ENCODE data around the gene KDM3B.
A peak's percentile ranks its signal among the peaks of the same experiment; 100 is the strongest.

Gene KDM3B

DNA sequence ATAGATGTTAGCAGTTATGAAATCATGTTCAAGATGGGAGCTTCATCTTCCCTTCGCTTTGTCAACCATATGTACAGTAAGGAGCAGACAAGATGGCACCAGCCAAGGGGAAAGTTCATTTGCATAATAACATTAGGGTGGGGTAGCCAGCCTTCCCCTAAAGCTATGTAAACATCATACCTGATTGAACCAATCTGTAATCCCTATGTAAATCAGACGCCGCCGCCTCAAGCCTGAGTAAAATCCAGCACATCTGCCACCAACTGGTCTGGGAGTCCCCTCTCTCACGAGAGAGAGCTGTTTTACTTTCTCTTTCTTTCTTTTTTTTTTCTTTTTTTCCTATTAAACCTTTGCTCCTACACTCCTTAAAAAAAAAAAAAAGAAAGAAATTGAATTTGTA is 55.5 kb downstream of the KDM3B start:
- DNase-seq (ENCODE audit: low spot score) = no peak

DNA sequence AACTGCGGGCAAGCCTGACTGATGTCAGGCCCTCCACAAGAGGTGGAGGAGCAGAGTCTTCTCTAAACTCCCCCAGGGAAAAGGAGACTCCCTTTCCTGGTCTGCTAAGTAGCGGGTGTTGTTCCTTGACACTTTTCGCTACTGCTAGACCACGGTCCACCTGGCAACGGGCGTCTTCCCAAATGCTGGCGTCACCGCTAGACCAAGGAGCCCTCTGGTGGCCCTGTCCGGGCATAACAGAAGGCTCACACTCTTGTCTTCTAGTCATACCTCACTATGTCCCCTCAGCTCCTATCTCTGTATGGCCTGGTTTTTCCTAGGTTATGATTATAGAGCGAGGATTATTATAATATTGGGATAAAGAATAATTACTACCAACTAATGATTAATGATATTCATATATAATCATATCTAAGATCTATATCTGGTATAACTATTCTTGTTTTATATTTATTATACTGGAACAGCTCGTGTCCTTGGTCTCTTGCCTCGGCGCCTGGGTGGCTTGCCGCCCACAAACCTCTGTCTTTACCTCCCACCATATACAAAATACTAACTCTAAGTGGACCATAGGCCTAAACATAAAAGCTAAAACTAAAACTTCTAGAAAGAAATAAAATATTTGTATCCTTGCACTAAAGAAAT is 58.6 kb downstream of the KDM3B start:
- peak; percentile 63 for DNase-seq (ENCODE audit: low spot score)

DNA sequence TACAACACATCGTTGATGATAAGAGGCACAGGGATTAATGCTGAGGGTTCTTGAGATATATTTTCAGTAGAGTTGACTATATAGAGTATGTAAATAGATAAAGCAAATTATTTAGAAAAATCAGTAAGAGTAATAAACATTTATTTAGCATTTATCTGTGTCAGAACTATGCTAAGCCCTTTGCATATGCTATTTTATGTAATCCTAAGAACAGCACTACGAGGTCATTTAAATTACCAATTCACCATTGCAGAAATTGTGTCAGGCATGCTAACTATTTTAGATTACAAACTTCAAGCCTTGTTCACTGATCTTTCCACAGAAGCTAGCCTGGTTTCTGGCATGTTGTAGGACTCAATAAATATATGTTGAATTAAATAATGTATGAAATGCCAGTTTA is 66.0 kb downstream of the KDM3B start:
- DNase-seq (ENCODE audit: low spot score) = no peak

DNA sequence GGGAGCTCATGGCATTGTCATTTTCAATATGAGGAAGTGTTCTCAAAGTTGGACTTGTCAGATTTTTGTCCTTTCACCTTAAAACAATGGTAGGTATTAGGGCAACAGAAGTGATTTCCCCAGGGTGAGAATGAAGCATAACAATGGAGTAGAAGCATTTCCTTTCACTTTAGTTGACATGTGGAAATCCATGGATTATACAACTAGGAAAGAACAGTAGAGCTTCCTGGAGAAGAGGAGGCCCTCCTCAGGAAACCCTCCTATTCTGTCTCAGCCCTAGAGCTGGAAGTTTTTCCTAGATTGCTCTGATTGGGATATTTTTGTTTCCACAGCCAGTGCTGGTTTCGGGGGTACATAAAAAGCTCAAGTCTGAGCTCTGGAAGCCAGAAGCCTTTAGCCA is 72.6 kb downstream of the KDM3B start:
- no peak for DNase-seq (ENCODE audit: low spot score)

DNA sequence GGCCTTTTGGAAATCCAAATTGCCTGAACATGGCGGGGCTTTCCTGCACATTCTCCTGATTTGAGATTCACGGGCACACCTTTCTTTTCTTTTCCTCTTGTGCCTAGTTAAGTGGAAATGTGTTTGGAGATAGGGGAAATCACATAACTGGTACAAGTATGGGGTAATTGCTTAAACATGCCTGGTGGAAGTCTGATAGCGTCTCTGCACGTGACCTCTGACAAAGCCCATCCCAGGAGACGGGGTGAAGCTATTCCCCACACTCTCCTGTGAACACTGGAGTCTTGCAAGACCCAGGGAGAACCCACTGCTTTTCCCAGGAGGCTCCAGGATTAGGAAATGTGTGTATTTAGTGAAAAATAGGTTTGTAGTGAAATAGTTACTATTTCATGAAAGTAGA is 83.5 kb downstream of the KDM3B start:
- DNase-seq (ENCODE audit: low spot score) = no peak

DNA sequence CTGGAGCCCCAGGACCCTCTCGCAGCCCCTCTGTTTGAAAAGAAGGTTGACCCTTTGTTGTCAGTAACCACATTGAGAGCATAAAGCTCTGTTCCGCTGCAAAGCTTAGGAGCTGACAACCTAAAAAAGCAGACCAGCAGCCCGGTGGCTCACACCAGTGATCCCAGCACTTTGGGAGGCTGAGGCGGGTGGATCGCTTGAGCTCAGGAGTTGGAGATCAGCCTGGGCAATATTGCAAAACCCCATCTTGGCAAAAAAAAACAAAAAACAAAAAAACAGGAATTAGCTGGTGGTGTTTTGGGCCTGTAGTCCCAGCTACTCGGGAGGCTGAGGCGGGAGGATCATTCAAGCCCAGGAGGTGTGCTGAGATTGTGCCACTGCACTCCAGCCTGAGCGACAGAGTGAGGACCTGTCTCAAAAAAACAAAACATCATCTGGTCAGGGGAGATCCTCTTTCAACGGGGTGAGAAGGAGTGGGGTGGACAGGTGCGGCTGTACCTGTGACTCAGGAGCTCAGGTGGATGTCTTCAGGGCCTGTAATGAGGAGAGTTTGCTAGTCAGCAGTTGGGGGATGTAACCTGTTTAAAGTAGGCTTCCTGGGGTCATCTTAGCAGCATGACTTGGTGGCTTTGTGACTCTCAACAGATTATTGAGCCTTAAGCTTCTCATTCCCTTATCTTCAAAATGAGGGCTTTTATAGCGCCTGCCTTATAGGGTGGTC is 85.7 kb downstream of the KDM3B start:
- DNase-seq (ENCODE audit: low spot score) = no peak

DNA sequence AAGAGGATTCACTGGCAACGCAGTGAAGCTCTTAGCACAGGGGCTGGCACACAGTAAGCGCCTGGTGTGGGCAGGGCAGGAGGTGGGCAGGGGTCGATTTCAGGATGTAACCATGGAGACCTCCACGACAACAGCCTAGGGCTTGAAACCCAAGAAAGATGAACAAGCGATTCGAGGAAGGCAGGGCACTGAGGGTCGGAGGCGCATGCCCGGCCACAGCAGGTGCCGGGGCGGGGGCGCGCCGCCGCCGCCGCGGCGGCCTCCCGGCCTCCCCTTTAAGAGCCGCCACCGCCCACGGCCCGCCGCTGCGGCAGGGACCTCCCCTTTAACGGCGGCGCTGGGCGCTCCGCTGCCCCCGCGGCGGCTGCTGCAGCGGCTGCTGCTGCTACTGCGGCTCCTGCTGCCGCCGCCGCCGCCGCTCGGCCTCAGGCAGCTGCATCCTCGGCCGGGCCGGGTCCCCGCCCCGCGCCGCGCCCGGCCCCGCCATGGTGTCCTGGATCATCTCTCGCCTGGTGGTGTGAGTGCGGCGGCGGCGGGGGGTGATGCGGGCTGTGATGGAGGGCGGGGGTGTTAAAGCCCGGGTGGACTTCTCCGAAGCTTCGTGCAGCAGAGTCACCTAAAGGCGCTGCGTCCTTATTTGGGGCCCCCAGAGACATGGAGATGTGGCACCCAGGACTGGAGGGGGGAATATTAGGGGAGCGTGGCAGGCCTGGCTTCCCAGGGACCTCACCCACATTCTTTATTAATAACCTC is 86.4 kb downstream of the KDM3B start, which contains the start of gene REEP2:
Gene REEP2 (plus strand): TSS at position 334 of the 753 bp plus-strand sequence. CDS start 152 bp downstream, at position 486.
- no peak for DNase-seq (ENCODE audit: low spot score)

DNA sequence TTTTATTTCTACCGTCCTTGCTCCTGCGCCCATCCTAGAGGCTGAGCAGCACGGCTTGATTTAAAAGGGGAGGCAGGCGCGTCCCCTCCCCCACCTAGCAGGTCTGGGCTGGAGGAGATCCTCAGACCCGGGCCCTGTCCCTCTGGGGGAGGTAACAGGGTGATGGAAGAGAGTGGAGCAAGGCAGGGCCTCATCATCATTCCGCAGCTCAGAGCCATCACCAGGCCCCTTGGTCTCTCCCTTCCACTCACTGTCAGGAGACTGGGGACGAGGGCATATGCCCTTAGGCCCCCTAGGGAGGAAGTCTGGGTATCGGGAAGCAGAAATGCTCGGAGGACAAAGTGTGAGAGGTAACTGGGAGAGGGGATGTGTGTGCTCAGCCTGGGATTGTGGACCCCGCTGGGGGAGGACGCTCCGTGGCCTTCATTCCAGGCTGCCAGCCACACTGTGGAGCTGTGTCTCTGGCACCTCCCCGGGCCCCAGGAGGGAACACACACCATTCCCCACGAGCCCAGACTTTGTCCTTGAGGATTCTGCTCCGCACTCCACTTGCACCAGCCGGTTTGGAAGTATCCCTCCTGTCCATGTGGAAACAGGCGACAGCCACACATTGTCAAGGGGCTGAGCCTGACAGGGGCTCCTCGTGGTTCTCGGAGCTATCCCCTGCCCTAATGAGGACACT is 87.1 kb downstream of the KDM3B start:
- DNase-seq (ENCODE audit: low spot score) = no peak

DNA sequence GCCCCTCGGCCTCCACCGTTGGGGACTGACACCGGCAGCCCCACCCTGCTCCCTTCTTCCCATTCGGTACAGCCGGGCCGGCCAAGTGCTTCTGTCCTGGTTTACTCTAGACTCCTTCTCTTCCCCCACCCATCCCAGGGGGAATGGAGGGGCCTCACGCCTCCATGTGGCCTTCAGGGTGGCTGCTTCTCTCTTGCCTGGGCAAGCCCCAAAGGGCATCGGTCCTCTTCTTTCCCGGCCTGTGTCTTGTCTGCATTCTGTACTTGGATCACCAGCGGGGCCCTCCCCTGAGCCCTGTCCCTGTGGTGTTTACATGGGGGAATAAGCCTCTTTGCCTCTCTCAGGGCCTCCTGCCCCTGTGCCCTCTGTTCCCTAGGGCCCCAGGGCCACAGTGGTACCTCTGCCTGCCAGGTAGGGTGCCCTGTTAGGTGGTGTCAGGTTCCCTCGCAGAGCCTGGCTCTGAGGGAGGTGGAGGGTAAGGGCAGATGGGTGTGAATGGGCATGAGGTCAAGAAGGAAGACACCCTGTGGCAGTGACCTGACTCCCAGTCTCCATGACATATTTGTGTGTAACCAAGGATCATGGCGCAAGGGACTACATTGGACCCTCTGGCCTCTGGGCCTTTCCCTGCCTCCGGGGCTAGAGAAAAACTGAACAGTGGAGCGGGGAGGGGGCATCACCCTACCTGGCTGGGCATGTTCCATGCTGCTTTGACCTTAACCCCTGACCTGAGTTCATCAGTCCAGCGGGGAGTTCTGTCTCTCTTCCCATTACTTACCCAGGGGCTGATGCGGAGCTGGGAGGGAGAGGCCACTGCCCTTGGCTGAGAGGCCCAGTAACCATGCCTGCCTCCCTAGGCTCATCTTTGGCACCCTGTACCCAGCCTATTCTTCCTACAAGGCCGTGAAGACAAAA is 87.9 kb downstream of the KDM3B start:
- DNase-seq (ENCODE audit: low spot score) = no peak

DNA sequence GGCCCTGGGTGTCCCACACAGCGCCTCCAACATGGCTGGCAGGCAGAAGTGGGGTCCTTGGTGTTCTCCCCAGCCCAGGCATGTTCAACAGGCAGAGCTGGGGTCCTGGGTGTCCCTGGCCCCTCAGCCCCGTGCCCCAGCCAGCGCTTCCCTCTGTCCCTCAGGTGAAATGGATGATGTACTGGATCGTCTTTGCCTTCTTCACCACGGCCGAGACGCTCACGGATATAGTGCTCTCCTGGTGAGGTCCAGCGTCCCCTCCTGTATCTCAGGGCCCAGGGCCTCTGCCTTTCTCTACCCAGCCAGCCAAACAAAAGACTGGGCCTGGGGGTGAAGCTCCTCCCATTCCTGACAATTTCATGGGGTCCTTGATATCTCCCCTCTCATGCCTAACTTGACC is 88.7 kb downstream of the KDM3B start:
- no peak for DNase-seq (ENCODE audit: low spot score)

DNA sequence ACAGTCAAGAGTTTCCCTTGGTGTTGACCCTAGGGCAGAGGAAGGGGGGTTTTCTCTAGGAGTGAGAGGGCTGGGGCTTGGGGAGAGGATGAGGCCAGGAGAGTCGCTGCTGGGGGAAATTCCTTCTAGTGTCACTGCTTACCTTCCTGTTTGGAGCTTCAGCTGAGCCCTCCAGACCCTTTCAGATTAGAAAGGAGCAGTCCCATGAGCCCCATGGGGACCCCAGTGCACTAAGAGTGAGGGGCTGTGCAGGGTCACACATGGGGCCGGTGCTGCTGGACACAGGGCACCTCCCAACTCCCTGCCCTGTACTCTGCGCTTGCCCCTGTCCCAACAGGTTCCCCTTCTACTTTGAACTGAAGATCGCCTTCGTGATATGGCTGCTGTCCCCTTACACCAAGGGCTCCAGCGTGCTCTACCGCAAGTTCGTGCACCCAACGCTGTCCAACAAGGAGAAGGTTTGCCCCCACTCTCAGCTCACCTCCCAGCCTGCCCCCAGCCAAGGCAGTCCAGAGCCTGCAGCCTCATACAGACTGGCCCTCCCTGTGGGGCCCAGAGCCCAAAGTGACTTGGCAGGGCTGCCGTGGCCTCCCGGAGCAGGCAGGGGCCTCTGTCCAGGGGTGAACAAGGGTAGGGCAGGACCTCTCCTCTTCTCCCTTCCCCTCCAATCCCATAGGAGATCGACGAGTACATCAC is 91.7 kb downstream of the KDM3B start:
- DNase-seq (ENCODE audit: low spot score) = no peak

DNA sequence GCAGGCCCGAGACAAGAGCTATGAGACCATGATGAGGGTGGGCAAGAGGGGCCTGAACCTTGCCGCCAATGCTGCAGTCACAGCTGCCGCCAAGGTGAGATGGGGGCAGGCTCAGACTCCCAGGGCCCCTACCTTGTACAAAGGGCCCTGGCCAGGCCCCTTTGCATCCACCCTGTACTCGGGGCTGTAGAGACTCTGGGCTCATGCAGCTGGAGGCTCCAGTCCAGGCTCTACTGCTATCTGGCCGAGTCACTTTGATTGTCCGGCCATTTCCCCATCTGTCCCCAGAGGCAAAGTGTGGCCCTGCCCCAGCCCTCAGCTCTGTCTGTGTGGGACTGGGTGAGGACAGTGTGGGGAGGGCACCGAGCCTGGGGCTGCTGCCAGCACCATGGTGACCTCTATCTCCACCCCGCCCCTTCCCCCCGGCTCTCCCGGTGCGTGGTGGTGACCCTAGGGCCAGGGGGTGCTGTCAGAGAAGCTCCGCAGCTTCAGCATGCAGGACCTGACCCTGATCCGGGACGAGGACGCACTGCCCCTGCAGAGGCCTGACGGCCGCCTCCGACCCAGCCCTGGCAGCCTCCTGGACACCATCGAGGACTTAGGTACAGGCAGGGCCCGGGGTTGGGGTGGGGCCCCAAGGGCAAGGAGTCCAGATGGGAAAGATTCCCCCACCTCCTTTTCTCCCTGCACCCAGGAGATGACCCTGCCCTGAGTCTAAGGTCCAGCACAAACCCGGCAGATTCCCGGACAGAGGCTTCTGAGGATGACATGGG is 92.5 kb downstream of the KDM3B start:
- DNase-seq (ENCODE audit: low spot score) = no peak

DNA sequence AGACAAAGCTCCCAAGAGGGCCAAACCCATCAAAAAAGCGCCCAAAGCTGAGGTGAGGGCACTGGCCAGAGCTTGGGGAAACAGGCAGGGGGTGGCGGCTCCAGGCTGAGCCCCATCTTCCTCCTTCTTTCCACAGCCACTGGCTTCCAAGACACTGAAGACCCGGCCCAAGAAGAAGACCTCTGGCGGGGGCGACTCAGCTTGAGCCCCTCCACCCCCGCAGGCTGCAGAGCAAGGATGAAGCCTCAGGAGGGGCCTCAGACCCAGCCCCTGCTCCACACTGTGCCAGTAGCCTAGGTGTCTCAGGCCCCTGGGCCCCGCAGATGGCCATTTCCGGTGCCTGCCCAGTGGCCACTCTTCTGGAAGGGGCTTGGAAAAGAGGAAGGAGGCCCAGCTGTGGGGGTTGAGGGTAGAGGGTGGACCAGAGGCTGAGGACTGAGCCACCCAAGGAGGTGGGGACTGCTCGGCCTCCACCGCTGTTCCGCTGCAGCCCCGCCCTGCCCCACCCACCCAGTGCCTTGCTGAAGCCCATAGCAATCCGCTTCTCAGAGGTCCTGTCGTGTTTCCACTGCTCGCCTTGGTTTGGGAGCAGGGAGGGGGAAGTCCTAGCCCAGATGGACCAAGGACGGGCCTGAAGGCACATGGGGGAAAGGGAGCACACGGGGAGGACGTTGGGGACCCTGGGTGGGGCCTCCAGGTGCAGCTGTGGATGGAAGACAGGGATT is 93.2 kb downstream of the KDM3B start:
- no peak for DNase-seq (ENCODE audit: low spot score)

DNA sequence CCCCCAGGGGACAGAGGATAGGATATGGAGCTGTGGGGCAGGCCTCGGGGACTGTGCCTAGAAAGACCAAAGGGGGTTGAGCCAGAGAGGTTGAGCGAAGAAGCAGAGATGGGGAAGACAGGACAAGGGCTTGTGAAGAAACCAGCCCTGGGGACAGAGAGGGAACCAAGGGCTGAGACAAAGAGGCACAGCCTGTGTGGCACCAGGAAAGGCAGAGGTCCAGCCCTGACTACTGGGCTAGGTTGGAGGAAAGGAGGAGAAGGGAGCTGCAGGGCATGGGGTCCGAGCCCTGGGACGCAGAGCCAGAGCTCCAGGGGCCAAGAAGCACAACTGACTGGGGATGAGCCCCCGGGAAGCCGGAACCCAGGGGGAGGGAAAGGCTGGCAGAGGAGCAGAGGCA is 95.6 kb downstream of the KDM3B start:
- DNase-seq (ENCODE audit: low spot score) = no peak

DNA sequence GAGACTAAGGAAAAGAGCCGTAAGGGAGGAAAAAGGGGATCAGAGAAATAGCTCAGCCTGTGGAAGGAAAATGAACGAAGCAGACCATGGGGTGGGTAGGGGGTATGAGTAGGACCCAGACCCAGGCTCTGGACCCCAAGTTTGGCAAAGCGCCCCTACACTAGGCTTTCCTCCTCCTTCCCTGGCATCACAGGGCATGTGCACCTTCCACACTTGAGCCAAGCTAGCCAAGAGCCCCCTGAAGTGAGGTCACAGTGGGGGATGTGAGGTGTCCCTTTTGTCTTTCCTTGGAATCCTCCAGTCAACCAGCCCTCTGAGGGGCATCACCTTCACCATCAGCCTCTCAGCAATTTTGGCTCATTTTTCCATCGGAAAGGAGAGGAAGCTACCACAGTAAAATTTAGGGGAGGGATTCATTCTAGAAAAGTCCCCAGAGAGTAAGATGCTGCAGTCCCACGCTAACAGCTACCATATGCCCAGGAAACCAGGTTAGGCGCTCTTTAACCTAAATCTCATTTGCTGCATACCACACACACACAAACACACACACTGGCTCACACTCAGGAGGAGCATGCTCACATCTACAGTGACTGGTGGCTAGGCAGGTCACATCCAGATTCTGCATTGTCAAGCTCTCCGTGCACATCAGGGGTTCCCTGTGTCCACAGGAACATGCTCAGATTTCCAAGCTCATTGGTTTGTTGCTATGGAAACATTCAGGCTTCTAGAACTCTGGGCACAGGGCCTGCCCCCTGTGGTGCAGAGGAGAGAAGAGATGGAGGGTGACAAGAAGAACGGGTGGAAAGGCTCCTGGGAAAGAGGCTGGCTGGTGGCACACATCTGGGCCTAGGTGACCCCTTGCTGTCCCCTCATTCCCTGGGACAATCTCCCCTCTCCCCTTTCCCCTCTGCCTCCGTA is 96.3 kb downstream of the KDM3B start:
- DNase-seq (ENCODE audit: low spot score) = no peak

DNA sequence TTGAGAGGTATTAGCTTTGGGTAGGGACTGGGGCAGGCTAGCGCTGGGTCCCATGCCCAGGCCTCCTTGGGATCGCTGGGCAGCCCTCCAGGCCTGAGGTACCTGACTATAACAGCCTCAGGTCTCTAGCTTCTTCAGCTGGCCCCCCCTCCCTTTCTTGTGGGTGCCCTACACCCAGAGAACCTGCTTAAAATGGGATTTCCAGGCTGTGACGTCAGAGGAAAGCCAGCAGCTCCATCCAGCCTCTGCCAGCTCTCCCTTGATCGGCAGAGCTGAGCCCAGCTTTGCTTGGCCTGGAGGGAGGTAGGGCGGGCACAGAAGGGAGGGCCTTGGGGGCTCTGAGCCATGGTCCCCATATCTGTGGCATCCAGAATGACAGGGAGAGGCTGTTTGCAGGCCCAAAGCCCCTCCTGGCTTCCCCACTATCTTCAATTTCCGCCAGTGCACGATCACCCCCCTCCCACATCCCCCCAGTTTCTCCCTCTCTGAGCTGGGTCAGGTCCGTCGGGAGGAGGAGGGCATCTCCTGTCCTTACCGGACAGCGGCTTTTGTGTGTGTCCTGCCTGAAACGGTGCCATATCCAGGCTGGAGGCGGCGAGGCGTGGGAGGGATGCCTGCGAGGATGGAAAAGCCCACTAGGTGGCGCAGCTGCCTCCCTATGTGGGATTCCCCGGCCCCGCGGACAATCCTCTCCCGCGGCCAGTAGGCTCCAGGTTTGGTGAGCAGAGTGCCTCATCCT is 97.2 kb downstream of the KDM3B start:
- DNase-seq (ENCODE audit: low spot score) = peak; percentile 82

DNA sequence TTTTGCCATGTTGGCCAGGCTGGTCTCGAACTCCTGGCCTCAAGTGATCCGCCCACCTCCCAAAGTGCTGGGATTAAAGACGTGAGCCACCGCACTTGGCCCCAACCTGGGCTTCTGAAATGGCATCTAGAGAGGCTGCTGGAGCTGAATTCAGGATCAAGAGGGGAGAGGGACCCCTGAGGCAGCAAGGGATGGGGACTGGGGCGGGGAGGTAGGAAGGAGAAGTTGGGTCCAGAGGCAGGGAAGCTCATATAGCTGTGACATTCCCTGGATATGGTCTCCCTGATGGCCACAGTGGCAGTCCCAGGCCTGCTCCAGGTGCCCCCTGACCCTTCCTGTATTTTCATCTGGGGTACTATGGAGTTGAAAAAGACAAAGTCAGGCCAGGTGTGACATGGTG is 98.5 kb downstream of the KDM3B start:
- no peak for DNase-seq (ENCODE audit: low spot score)

DNA sequence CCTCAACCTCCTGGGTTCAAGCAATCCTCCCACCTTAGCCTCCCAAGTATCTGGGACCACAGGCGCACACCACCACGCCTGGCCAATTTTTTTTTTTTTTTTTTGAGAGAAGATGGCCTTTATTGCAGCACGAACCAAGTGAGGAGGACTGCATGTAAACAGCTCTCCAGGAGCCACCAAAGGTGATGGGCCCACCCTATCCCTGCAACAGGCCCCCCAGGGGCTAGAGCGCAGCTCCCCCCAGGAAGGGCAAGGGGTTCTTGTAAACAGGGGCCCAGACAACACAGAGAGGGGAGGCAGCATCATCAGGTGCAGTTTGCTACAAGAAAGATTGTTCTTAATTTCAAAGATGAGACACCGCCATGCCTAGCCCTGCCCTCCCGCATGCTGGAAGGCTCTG is 100.2 kb downstream of the KDM3B start:
- DNase-seq (ENCODE audit: low spot score) = no peak
